Liver (tissue), 3 donors: ENCODE data around the gene PYGL.

Source experiments
- FOXA1 ChIP-seq: IDR thresholded peaks from 2 replicates; pipeline ENCODE4 v1.6.1; 2016; ENCODE audit warnings: antibody characterized with exemption
- HNF4A ChIP-seq, 2 donors: conservative IDR thresholded peaks; 2 replicates each; pipeline ENCODE4 v1.6.1; 2016; ENCODE audit warnings: antibody characterized with exemption in 2 of 2, mild to moderate bottlenecking in 2 of 2
- RAD21 ChIP-seq, 2 donors: IDR thresholded peaks; 2 replicates each; pipeline ENCODE4 v1.6.1; 2016; ENCODE audit warnings: antibody characterized with exemption in 2 of 2, mild to moderate bottlenecking in 2 of 2
- TF ChIP-seq, protein P1 (sequence below): fragments of 150-350 bp; IDR thresholded peaks from 2 replicates; pipeline ENCODE4 v1.5.1; 2017; ENCODE audit warnings: improper control_type of control experiment, low read depth, low read length; ENCODE audit not compliant: missing input control
- TF ChIP-seq, protein P2 (sequence below): IDR thresholded peaks from 2 replicates; pipeline ENCODE4 v1.6.1; 2016; ENCODE audit warnings: antibody characterized with exemption, mild to moderate bottlenecking
- donor health status: healthy.
- donor health status: healthy.

DNA sequence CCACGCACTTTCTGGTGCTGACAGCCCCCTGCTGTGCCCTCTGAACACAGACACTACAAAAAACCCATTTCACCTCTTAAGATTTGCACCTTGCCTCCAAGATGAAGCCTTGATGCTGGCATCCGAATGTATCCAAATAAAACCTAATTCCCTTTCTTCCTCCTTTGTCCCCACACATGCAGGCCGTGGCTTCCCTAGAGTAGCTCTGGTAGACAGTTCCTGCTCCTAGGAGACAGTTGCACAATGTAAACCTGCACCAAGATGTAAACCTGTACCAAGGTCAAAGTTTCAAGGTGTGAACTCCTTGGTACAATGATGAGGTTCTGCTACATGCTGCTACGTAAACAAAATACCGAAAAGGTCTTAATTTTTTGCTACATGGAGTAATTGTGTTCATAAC lies 73.1 kb downstream of the PYGL start:
- TF ChIP-seq, protein P1, sequence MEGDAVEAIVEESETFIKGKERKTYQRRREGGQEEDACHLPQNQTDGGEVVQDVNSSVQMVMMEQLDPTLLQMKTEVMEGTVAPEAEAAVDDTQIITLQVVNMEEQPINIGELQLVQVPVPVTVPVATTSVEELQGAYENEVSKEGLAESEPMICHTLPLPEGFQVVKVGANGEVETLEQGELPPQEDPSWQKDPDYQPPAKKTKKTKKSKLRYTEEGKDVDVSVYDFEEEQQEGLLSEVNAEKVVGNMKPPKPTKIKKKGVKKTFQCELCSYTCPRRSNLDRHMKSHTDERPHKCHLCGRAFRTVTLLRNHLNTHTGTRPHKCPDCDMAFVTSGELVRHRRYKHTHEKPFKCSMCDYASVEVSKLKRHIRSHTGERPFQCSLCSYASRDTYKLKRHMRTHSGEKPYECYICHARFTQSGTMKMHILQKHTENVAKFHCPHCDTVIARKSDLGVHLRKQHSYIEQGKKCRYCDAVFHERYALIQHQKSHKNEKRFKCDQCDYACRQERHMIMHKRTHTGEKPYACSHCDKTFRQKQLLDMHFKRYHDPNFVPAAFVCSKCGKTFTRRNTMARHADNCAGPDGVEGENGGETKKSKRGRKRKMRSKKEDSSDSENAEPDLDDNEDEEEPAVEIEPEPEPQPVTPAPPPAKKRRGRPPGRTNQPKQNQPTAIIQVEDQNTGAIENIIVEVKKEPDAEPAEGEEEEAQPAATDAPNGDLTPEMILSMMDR = no peak
- TF ChIP-seq HNF4A (conservative IDR thresholded peaks at IDR 0.05) (no peak), RAD21 (IDR thresholded peaks at IDR 0.05) (no peak), FOXA1 (no peak)
- TF ChIP-seq, protein P2, sequence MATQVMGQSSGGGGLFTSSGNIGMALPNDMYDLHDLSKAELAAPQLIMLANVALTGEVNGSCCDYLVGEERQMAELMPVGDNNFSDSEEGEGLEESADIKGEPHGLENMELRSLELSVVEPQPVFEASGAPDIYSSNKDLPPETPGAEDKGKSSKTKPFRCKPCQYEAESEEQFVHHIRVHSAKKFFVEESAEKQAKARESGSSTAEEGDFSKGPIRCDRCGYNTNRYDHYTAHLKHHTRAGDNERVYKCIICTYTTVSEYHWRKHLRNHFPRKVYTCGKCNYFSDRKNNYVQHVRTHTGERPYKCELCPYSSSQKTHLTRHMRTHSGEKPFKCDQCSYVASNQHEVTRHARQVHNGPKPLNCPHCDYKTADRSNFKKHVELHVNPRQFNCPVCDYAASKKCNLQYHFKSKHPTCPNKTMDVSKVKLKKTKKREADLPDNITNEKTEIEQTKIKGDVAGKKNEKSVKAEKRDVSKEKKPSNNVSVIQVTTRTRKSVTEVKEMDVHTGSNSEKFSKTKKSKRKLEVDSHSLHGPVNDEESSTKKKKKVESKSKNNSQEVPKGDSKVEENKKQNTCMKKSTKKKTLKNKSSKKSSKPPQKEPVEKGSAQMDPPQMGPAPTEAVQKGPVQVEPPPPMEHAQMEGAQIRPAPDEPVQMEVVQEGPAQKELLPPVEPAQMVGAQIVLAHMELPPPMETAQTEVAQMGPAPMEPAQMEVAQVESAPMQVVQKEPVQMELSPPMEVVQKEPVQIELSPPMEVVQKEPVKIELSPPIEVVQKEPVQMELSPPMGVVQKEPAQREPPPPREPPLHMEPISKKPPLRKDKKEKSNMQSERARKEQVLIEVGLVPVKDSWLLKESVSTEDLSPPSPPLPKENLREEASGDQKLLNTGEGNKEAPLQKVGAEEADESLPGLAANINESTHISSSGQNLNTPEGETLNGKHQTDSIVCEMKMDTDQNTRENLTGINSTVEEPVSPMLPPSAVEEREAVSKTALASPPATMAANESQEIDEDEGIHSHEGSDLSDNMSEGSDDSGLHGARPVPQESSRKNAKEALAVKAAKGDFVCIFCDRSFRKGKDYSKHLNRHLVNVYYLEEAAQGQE = no peak
